ENCODE data around the gene RCAN2. TPM values are rescaled to one million over a fixed set of nuclear protein-coding genes. Genes with fewer than 3 reads are reported as not detected.
A peak's percentile ranks its signal among the peaks of the same experiment; 100 is the strongest.

The RCAN2 gene
- total and polyA plus RNA-seq, 8 donors = 2.5 to 35.8 (median 3.1) TPM

- Histone ChIP-seq H3K4me3 (no peak overlapping the region), H3K36me3 (no peaks in the 10 kb centered on the region), H3K9me3 (no peaks in the 10 kb centered on the region), H3K27me3 (no peaks in the 10 kb centered on the region), H3K27ac (no peak overlapping the region), H3K4me1 (no peaks in the 10 kb centered on the region)
- ATAC-seq = no peak
- no peak for DNase-seq
- TF ChIP-seq CTCF (IDR thresholded peaks at IDR 0.05) = no peak
- intact Hi-C loops (cut with DNase I) = no loop called here
These were observed 22.2 kb downstream of the RCAN2 start for GRCh38 chr6:46469021-46469420.

- Histone ChIP-seq H3K27me3 (no peaks in the 10 kb centered on the region), H3K4me1 (no peaks in the 10 kb centered on the region), H3K36me3 (no peaks in the 10 kb centered on the region), H3K27ac (no peak overlapping the region), H3K4me3 (no peak overlapping the region), H3K9me3 (no peaks in the 10 kb centered on the region)
- ATAC-seq (no peak), DNase-seq (peak in 1 of 4 donors; percentile 51)
- intact Hi-C loops (cut with DNase I) = no loop called here
- no peak for TF ChIP-seq CTCF (IDR thresholded peaks at IDR 0.05)
These were observed 22.7 kb downstream of the RCAN2 start for GRCh38 chr6:46468403-46469010.

- DNase-seq = no peak
- Histone ChIP-seq H3K27ac (no peak overlapping the region), H3K9me3 (no peaks in the 10 kb centered on the region), H3K4me1 (no peaks in the 10 kb centered on the region), H3K4me3 (no peak overlapping the region), H3K36me3 (no peaks in the 10 kb centered on the region), H3K27me3 (no peaks in the 10 kb centered on the region)
- intact Hi-C loops (cut with DNase I) = no loop called here
- ATAC-seq = no peak
- TF ChIP-seq CTCF (IDR thresholded peaks at IDR 0.05) = no peak
These were observed 24.7 kb downstream of the RCAN2 start for GRCh38 chr6:46466570-46466969.

- intact Hi-C loops (cut with DNase I) = no loop called here
- no peaks in the 10 kb centered on the region for H3K36me3 ChIP-seq
- no peaks in the 10 kb centered on the region for H3K4me1 ChIP-seq
- TF ChIP-seq CTCF (IDR thresholded peaks at IDR 0.05) = no peak
- H3K27me3 ChIP-seq = no peaks in the 10 kb centered on the region
- H3K4me3 ChIP-seq = no peak overlapping the region
- H3K9me3 ChIP-seq = no peaks in the 10 kb centered on the region
- no peak overlapping the region for H3K27ac ChIP-seq
- DNase-seq (peak in 1 of 4 donors; percentile 37), ATAC-seq (no peak)
These were observed 25.7 kb downstream of the RCAN2 start for GRCh38 chr6:46465294-46466165.

GRCh38 chr6:46456297-46456696, 35.0 kb downstream of the RCAN2 start:
- H3K4me3 ChIP-seq = no peak overlapping the region
- ATAC-seq (no peak), DNase-seq (no peak)
- no peaks in the 10 kb centered on the region for H3K27me3 ChIP-seq
- no peaks in the 10 kb centered on the region for H3K9me3 ChIP-seq
- H3K4me1 ChIP-seq = peaks cover 0 to 5% of the 10 kb centered on the region in 2 donors
- no peak overlapping the region for H3K27ac ChIP-seq
- intact Hi-C loops (cut with DNase I) = no loop called here
- no peak for TF ChIP-seq CTCF (IDR thresholded peaks at IDR 0.05)
- no peaks in the 10 kb centered on the region for H3K36me3 ChIP-seq
